H1 (cell line): ENCODE measurements around the gene UGT1A3.

Source experiments
- CREB1 ChIP-seq: IDR thresholded peaks from 2 replicates; pipeline ENCODE4 v1.6.1; 2012; ENCODE audit warnings: inconsistent platforms
- JUN ChIP-seq: IDR thresholded peaks from 2 replicates; pipeline ENCODE4 v1.6.1; 2011; ENCODE audit warnings: low read depth, mild to moderate bottlenecking, improper control_type of control experiment, low read length
- JUND ChIP-seq: IDR thresholded peaks from 2 replicates; pipeline ENCODE4 v1.6.1; 2011; ENCODE audit warnings: mild to moderate bottlenecking, improper control_type of control experiment, low read length
- POLR2A ChIP-seq, 2 experiments: IDR thresholded peaks; 1 replicate in 1 of 2; 2 replicates in 1 of 2; pipeline ENCODE4 v1.6.1; 2011; ENCODE audit warnings: low read depth in 2 of 2, low read length in 2 of 2, mild to moderate bottlenecking in 2 of 2; ENCODE audit errors: control extremely low read depth in 1 of 2
- TF ChIP-seq, protein P1 (sequence below), 3 experiments: IDR thresholded peaks; 1 replicate in 2 of 3; 2 replicates in 1 of 3; pipeline versions ENCODE4 v1.5.1 to v1.6.1; 2011; ENCODE audit warnings: low read length in 3 of 3, mild to moderate bottlenecking in 3 of 3, inconsistent platforms in 2 of 3, low read depth in 1 of 3, moderate library complexity in 1 of 3; ENCODE audit not compliant: insufficient read depth in 1 of 3; ENCODE audit errors: control extremely low read depth in 1 of 3
- TF ChIP-seq, protein P2 (sequence below): IDR thresholded peaks from 2 replicates; pipeline ENCODE4 v1.6.1; 2012; ENCODE audit warnings: inconsistent platforms

- TF ChIP-seq POLR2A (IDR thresholded peaks at IDR 0.05; ENCODE audit: control extremely low read depth in 1 of 2, low read depth in 2 of 2, low read length in 2 of 2): no peak
- no peak for TF ChIP-seq CREB1
- TF ChIP-seq, protein P1, sequence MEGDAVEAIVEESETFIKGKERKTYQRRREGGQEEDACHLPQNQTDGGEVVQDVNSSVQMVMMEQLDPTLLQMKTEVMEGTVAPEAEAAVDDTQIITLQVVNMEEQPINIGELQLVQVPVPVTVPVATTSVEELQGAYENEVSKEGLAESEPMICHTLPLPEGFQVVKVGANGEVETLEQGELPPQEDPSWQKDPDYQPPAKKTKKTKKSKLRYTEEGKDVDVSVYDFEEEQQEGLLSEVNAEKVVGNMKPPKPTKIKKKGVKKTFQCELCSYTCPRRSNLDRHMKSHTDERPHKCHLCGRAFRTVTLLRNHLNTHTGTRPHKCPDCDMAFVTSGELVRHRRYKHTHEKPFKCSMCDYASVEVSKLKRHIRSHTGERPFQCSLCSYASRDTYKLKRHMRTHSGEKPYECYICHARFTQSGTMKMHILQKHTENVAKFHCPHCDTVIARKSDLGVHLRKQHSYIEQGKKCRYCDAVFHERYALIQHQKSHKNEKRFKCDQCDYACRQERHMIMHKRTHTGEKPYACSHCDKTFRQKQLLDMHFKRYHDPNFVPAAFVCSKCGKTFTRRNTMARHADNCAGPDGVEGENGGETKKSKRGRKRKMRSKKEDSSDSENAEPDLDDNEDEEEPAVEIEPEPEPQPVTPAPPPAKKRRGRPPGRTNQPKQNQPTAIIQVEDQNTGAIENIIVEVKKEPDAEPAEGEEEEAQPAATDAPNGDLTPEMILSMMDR (IDR thresholded peaks at IDR 0.05; ENCODE audit: control extremely low read depth in 1 of 3, insufficient read depth in 1 of 3, low read depth in 1 of 3, low read length in 3 of 3): no peak
- no peak for TF ChIP-seq JUND
- TF ChIP-seq, protein P2, sequence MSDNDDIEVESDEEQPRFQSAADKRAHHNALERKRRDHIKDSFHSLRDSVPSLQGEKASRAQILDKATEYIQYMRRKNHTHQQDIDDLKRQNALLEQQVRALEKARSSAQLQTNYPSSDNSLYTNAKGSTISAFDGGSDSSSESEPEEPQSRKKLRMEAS: no peak
- TF ChIP-seq JUN: no peak
Measured at GRCh38 chr2:233745073-233745755, 16.4 kb downstream of the UGT1A3 start.
